ENCODE measurements around the gene TEX26. TPM values are rescaled to one million over a fixed set of nuclear protein-coding genes. Genes with fewer than 3 reads are reported as not detected.

Gene TEX26
- total and polyA plus RNA-seq, 9 of the 15 experiments (the other 6 are each of a cell fraction or from before 2014, with no cell fraction given): not detected

DNA sequence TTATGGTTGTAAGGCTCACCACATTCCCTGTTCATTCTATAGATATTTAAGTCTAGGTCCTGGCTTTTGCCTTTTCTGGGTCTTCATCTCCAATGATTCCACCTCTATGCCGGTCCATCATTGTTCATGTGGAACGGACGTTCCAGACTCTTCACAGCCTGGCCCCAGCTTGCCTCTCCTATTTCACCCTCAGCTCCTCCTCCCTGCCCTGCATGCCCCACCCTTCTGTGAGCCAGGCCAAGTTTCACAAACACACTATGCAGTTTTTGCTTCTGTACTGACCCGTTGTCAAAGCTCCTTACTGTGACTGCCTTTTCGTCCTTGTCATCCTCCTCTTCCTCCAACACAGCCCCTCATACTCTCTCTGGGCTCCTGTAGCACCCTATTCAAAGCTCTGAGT lies 31.3 kb downstream of the TEX26 start:
- FAIRE-seq (no peak), DNase-seq (ENCODE audit: extremely low read depth in 1 of 4, low spot score in 3 of 4) (no peak), ATAC-seq (no peak)
- WGBS (ENCODE audit: insufficient coverage, low coverage, missing lambda C conversion rate): 0% methylated on average over 3 of the region's 5 CpGs
- H3K9me1 ChIP-seq (ENCODE audit: control insufficient read depth, insufficient read depth, low read length): no peaks in the 10 kb centered on the region
- H4K20me1 ChIP-seq (replicated peaks; ENCODE audit: control insufficient read depth, insufficient read depth, low read length): no peaks in the 10 kb centered on the region
- ChIA-PET POLR2A (no interaction called here), CTCF (ENCODE audit: low intra/inter-chr PET ratio) (no interaction called here)
- H3K27me3 ChIP-seq (ENCODE audit: control insufficient read depth in 2 of 2, insufficient read depth in 2 of 2, low read length in 2 of 2): no peaks in the 10 kb centered on the region
- H3K4me2 ChIP-seq (ENCODE audit: insufficient read depth, low read length): no peak overlapping the region
- no peak overlapping the region for H2AFZ ChIP-seq (ENCODE audit: low read depth, low read length)
- no peaks in the 10 kb centered on the region for H3K79me2 ChIP-seq (ENCODE audit: control insufficient read depth, insufficient read depth, low read length)
- in situ Hi-C loops (cut with MboI): no loop called here
- H3K36me3 ChIP-seq (ENCODE audit: control insufficient read depth, insufficient read depth, low read length): no peaks in the 10 kb centered on the region
- TF ChIP-seq ZNF584 (CRISPR knock-in tag; IDR thresholded peaks at IDR 0.05; ENCODE audit: low read depth) (no peak), DDX20 (tag; IDR thresholded peaks at IDR 0.05; ENCODE audit: low read depth) (no peak), ZNF436 (CRISPR knock-in tag; IDR thresholded peaks at IDR 0.05) (no peak), YY1 (IDR thresholded peaks at IDR 0.05; ENCODE audit: borderline replicate concordance in 1 of 3, control insufficient read depth in 1 of 3, extremely low read depth in 1 of 3, insufficient read depth in 3 of 3, insufficient read length in 1 of 3, insufficient replicate concordance in 2 of 3, low read depth in 1 of 3, low read length in 2 of 3) (no peak), ZNF551 (CRISPR knock-in tag; IDR thresholded peaks at IDR 0.05) (no peak)
- TF ChIP-seq, protein P1, sequence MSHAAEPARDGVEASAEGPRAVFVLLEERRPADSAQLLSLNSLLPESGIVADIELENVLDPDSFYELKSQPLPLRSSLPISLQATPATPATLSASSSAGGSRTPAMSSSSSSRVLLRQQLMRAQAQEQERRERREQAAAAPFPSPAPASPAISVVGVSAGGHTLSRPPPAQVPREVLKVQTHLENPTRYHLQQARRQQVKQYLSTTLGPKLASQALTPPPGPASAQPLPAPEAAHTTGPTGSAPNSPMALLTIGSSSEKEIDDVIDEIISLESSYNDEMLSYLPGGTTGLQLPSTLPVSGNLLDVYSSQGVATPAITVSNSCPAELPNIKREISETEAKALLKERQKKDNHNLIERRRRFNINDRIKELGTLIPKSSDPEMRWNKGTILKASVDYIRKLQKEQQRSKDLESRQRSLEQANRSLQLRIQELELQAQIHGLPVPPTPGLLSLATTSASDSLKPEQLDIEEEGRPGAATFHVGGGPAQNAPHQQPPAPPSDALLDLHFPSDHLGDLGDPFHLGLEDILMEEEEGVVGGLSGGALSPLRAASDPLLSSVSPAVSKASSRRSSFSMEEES (CRISPR knock-in tag; IDR thresholded peaks at IDR 0.05): no peak
- H3K9me3 ChIP-seq (replicated peaks; ENCODE audit: control insufficient read depth, insufficient read depth, low read depth, low read length): no peaks in the 10 kb centered on the region
- intact Hi-C loops (cut with micrococcal nuclease): no loop called here
- H3K9ac ChIP-seq (ENCODE audit: insufficient read depth in 1 of 2, low read depth in 2 of 2, low read length in 2 of 2): no peak overlapping the region
- BruUV-seq (replicated peaks): no TSS peak
- no peak overlapping the region for H3K27ac ChIP-seq (ENCODE audit: extremely low read depth, low read depth, low read length)
- H3K4me1 ChIP-seq (replicated peaks in 1 of 2; ENCODE audit: control insufficient read depth in 2 of 2, insufficient read depth in 2 of 2, low read length in 2 of 2): no peaks in the 10 kb centered on the region
- H3K4me3 ChIP-seq: no peak overlapping the region

All from K562 (cell line).